ENCODE measurements around the gene COLEC12. TPM values are rescaled to one million over a fixed set of nuclear protein-coding genes. Genes with fewer than 3 reads are reported as not detected.
"Not testable (repeated sequence)": the region's sequence is repeated elsewhere in the genome, so short reads cannot be mapped to it uniquely, and the experiment has no call there.

Gene COLEC12
- total RNA-seq, 1 donor from 2014 or later, result 15.4 TPM

GRCh38 chr18:317618-318017 is 182.9 kb downstream of the COLEC12 start:
- DNase-seq, result no peak

GRCh38 chr18:316393-316792 is 184.1 kb downstream of the COLEC12 start:
- no peak for DNase-seq

GRCh38 chr18:313931-314330 is 186.6 kb downstream of the COLEC12 start:
- DNase-seq, result no peak

GRCh38 chr18:312415-312814 is 188.1 kb downstream of the COLEC12 start:
- DNase-seq, result no peak

GRCh38 chr18:310042-310441 is 190.5 kb downstream of the COLEC12 start:
- DNase-seq, result no peak

GRCh38 chr18:308086-308485 is 192.4 kb downstream of the COLEC12 start:
- DNase-seq, result not testable (repeated sequence)

GRCh38 chr18:306608-307255 is 193.8 kb downstream of the COLEC12 start:
- DNase-seq, result no peak

- no peak for DNase-seq
Observed at GRCh38 chr18:305003-305501, 195.4 kb downstream of the COLEC12 start.

GRCh38 chr18:303607-304006 is 196.9 kb downstream of the COLEC12 start:
- DNase-seq, result no peak

GRCh38 chr18:303011-303410 is 197.5 kb downstream of the COLEC12 start:
- DNase-seq, result no peak

GRCh38 chr18:302097-302496 is 198.4 kb downstream of the COLEC12 start:
- no peak for DNase-seq

GRCh38 chr18:297936-298335 is 202.6 kb downstream of the COLEC12 start:
- DNase-seq, result no peak

GRCh38 chr18:295756-296490 is 204.6 kb downstream of the COLEC12 start:
- DNase-seq, result no peak

GRCh38 chr18:294566-294965 is 205.9 kb downstream of the COLEC12 start:
- no peak for DNase-seq

- no peak for DNase-seq
Observed at GRCh38 chr18:293536-293935, 207.0 kb downstream of the COLEC12 start.

GRCh38 chr18:292271-292670 is 208.2 kb downstream of the COLEC12 start:
- DNase-seq, result no peak

GRCh38 chr18:289970-290369 is 210.5 kb downstream of the COLEC12 start:
- DNase-seq, result not testable (repeated sequence)

- DNase-seq, result no peak
Observed at GRCh38 chr18:289026-289425, 211.5 kb downstream of the COLEC12 start.

- no peak for DNase-seq
Observed at GRCh38 chr18:286515-287310, 213.8 kb downstream of the COLEC12 start.

GRCh38 chr18:285817-286216 is 214.7 kb downstream of the COLEC12 start:
- no peak for DNase-seq

- no peak for DNase-seq
Observed at GRCh38 chr18:275486-275885, 225.0 kb downstream of the COLEC12 start.

- no peak for DNase-seq
Observed at GRCh38 chr18:274313-274712, 226.2 kb downstream of the COLEC12 start.

- DNase-seq, result no peak
Observed at GRCh38 chr18:273525-273924, 227.0 kb downstream of the COLEC12 start.
